ENCODE measurements around the gene YRDC.
A peak's percentile ranks its signal among the peaks of the same experiment; 100 is the strongest.

GRCh38 chr1:37807555-37808368, at the start of gene YRDC, which contains the start of gene C1orf122:
- TF ChIP-seq CTCF (IDR thresholded peaks at IDR 0.05) (peak in 1 of 6 experiments; percentile 9), POLR2A (IDR thresholded peaks at IDR 0.05) (peak; percentile 74 to 80)

Measured in Peyer's patch (tissue), 4 donors.